Fibroblast of mammary gland (primary cell): ENCODE results near the gene CEP112.
A peak's percentile ranks its signal among the peaks of the same experiment; 100 is the strongest.

Experiments
- DNase-seq: peaks from one replicate; pipeline ENCODE4 v3.0.0-alpha.2; 2010; ENCODE audit warnings: low read depth
- H3K4me3 ChIP-seq: 2 replicates; pipeline ENCODE4 v1.5.1; 2011; ENCODE audit warnings: low read depth, mild to moderate bottlenecking, low read length, moderate library complexity; ENCODE audit not compliant: control insufficient read depth
- TF ChIP-seq, protein P1 (sequence below): conservative IDR thresholded peaks from 2 replicates; pipeline ENCODE4 v1.5.1; 2011; ENCODE audit warnings: low read depth, low read length, inconsistent platforms; ENCODE audit not compliant: control insufficient read depth, insufficient read depth

CEP112 gene

GRCh38 chr17:65704731-65705130 lies 487.2 kb downstream of the CEP112 start:
- H3K4me3 ChIP-seq: no peak overlapping the region
- no peak for DNase-seq
- TF ChIP-seq, protein P1, sequence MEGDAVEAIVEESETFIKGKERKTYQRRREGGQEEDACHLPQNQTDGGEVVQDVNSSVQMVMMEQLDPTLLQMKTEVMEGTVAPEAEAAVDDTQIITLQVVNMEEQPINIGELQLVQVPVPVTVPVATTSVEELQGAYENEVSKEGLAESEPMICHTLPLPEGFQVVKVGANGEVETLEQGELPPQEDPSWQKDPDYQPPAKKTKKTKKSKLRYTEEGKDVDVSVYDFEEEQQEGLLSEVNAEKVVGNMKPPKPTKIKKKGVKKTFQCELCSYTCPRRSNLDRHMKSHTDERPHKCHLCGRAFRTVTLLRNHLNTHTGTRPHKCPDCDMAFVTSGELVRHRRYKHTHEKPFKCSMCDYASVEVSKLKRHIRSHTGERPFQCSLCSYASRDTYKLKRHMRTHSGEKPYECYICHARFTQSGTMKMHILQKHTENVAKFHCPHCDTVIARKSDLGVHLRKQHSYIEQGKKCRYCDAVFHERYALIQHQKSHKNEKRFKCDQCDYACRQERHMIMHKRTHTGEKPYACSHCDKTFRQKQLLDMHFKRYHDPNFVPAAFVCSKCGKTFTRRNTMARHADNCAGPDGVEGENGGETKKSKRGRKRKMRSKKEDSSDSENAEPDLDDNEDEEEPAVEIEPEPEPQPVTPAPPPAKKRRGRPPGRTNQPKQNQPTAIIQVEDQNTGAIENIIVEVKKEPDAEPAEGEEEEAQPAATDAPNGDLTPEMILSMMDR: no peak

DNA sequence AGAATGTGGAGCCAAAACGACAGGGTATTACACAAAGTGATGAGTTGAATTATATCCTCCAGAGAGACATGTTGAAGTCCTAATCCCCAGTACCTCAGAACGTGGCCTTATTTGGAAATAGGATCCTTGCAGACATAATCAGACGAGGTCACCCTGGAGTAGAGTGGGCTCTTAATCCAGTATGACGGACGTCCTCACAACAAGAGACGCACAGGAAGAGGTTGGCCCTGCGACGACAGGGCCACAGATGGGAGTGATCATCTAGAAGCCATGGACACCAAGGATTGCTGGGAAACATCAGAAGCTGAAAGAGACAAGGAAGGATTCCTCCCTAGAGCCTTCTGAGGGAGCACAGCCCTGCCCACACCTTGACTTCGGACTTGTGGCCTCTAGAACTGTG lies 488.0 kb downstream of the CEP112 start:
- H3K4me3 ChIP-seq: no peak overlapping the region
- TF ChIP-seq, protein P1: no peak
- no peak for DNase-seq

- no peak for DNase-seq
- TF ChIP-seq, protein P1: no peak
- no peak overlapping the region for H3K4me3 ChIP-seq
Measured at GRCh38 chr17:65699459-65699858, 492.5 kb downstream of the CEP112 start.

DNA sequence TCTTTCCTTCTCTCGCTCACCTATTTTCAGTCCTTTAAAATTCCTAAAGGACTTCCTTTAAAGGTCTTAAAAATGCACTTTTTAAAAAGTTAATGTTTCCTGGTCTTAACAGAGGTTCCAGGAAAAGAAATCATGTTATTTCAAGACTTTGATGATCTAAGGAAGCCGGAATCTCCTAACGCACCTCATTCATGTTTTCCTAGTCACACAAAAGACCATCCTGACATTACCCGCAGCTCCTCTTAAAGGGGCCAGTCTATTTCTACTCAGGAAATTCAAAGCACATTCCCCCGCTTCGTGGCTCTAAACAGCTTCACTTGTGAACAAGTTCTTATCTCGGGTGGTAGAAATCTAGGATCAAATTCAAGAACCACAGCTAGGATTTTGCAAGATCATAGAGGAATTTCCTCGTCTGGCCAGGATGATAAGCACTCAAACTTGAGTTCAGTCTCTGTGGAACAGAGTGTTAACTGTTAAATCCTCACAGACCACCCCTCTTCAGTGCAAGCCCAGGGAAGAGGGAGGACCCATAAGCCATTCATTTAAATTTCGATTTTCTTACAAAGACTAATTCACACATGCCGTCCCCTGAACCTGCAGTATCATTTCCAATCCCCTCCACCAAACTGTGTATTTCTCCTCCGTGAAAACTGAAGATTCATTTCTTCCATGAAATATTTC lies 493.4 kb downstream of the CEP112 start:
- DNase-seq: peak; percentile 37
- no peak overlapping the region for H3K4me3 ChIP-seq
- TF ChIP-seq, protein P1: no peak

DNA sequence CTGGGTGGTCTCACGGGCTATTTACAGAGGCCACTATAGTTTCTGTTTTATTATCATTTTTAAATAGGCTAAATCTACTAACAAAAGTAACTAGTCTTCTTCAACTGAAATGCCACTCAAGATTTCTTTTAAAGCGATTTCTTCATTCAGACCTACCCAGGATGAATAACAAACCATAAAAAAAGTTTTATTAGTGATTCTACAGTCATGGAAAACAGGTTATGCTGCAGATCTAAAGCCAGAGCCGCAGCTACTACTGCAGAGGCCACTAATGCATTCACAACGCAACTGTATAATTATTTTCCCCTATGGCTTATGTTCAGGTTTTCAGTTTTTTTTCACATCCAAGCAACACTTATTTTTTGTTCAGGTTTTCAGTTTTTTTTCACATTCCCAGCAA lies 494.3 kb downstream of the CEP112 start:
- no peak overlapping the region for H3K4me3 ChIP-seq
- TF ChIP-seq, protein P1: no peak
- no peak for DNase-seq

DNA sequence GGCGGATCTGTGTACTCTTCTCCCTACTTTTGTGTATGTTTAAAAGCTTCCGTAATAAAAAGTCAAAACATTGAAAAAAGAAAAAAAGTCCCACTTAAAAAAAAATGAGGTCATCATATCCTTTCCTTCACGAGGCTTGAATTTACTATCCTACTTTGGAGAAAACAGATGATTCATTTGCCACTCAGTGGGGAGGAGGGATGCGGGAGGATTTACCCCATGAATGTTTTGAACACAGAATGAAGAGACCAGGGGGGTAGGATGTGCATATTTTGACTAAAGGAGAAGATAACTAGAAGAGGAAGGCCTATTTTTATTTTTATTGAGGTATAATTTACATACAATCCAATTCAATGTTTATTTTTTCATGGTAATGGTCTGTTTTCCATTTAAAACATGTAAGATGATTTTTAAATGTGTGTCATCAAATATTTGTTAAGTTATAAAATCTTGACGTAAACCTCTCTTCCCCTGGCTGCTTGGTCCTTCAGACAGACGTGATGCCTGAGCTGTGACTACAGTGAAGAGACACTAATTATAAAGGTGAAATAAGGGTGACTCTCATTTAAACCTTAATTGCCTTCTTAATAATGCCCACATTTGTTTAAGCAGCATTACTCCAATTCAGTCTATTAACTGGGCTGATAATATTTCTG lies 495.1 kb downstream of the CEP112 start:
- peak; percentile 76 for DNase-seq
- H3K4me3 ChIP-seq: no peak overlapping the region
- TF ChIP-seq, protein P1: no peak
